ENCODE measurements around the gene CLCN6. TPM values are rescaled to one million over a fixed set of nuclear protein-coding genes. Genes with fewer than 3 reads are reported as not detected.

Gene CLCN6
- total and polyA plus RNA-seq, 2 of the 8 experiments (the other 6 are each of a cell fraction or from before 2014, with no cell fraction given): 15.7 to 26.0 TPM

DNA sequence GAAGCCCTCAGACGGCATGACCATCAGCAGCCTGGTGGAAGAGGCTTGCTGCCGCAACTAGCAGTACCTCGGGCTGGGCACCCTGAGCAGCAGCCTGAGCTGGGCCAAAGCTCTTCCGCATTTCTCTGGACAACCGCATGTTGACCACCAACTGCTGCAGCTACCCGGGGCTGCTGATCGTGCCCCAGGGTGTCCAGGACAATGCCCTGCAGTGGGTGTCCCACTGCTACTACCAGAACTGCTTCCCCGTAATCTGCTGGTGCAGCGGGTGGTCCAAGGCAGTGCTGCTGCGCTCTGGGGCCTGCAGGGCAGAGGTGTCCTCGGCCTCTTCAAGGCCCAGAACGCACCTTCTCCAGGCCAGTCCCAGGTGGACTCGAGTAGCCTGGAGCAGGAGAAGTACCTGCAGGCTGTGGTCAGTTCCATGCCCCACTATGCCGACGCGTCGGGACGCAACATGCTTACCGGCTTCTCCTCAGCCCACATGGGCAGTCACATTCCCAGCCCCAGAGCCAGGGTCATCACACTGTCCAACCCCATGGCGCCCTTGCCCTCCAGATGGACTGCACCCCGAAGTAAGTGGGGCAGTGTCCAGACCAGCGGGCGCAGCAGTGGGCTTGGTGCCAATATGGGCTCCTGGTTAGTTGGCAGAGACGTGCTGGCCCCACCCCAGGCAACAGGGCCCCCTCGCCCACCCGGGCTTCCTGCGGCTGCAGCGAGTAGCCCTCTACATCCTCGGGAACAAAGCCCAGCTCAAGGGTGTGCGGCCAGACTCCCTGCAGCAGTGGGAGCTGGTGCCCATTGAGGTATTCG is 72.3 kb downstream of the CLCN6 start:
- no peak overlapping the region for H2AK5ac ChIP-seq (ENCODE audit: low read depth, low read length)
- POLR2A ChIA-PET (ENCODE audit: partially characterized antibody): interaction anchor here (1.0 to 9.5 kb wide), 3 partner anchors 10 to 89 kb away, joined by 3 to 109 read pairs (median 3); no protein-coding TSS in a partner anchor
- H3K18ac ChIP-seq (ENCODE audit: extremely low read depth, low read length): no peak overlapping the region
- H3K4me3 ChIP-seq (ENCODE audit: extremely low read depth in 1 of 4, insufficient read depth in 2 of 4, low read depth in 3 of 4, low read length in 4 of 4): no peak overlapping the region
- no peak overlapping the region for H4K91ac ChIP-seq (replicated peaks; ENCODE audit: insufficient read length, low read length)
- H4K8ac ChIP-seq (ENCODE audit: extremely low read depth, insufficient read depth, low read length): no peak overlapping the region; the same call in 1 of the 2 replicates
- H3K36me3 ChIP-seq (ENCODE audit: control insufficient read depth in 2 of 4, insufficient read depth in 4 of 4, low read length in 3 of 4): no peaks in the 10 kb centered on the region
- no peak for FAIRE-seq
- TF ChIP-seq JUN (IDR thresholded peaks at IDR 0.05; ENCODE audit: low read depth, low read length): no peak
- TF ChIP-seq TAF7 (optimal IDR thresholded peaks at IDR 0.05; ENCODE audit: borderline replicate concordance, low read depth, low read length): no peak
- TF ChIP-seq KDM5A (IDR thresholded peaks at IDR 0.05; ENCODE audit: low read length): no peak
- TF ChIP-seq POLR2A (IDR thresholded peaks at IDR 0.05; ENCODE audit: control extremely low read depth in 1 of 2, low read depth in 2 of 2, low read length in 2 of 2): no peak
- TF ChIP-seq YY1 (IDR thresholded peaks at IDR 0.05; ENCODE audit: low read depth, low read length): no peak
- TF ChIP-seq TEAD4 (IDR thresholded peaks at IDR 0.05; ENCODE audit: low read depth, low read length): no peak
- TF ChIP-seq SRF (IDR thresholded peaks at IDR 0.05; ENCODE audit: low read depth, low read length): no peak
- TF ChIP-seq ZNF274 (IDR thresholded peaks at IDR 0.05; ENCODE audit: borderline replicate concordance, extremely low read depth, low read length): no peak
- H3K4ac ChIP-seq (replicated peaks; ENCODE audit: insufficient read length, low read depth, low read length): no peak overlapping the region
- DNase-seq (ENCODE audit: low read depth in 1 of 2, low spot score in 2 of 2): no peak
- H3K4me2 ChIP-seq (ENCODE audit: insufficient read depth in 1 of 2, low read depth in 2 of 2, low read length in 2 of 2): no peak overlapping the region
- no peaks in the 10 kb centered on the region for H3K27me3 ChIP-seq (replicated peaks in 1 of 4; ENCODE audit: control insufficient read depth in 3 of 4, extremely low read depth in 1 of 4, insufficient read depth in 3 of 4, low read length in 3 of 4)
- H3K9me3 ChIP-seq (ENCODE audit: insufficient read depth in 2 of 2, low read depth in 1 of 2, low read length in 1 of 2): peaks cover 0 to 2% of the 10 kb centered on the region in 2 experiments; a peak in 2 of 4 replicates
- H2BK15ac ChIP-seq (ENCODE audit: low read length): no peak overlapping the region; the same call in 1 of the 2 replicates
- H2AFZ ChIP-seq (ENCODE audit: low read length): no peak overlapping the region
- 94% methylated on average over 30 of the region's 31 CpGs; no CpG with 5 or more reads in 1 of the 2 experiments for WGBS, 2 experiments (ENCODE audit: extremely low coverage in 1 of 2, insufficient coverage in 1 of 2, insufficient read length in 1 of 2, insufficient replicate concordance in 2 of 2, low coverage in 1 of 2, low lambda C conversion rate in 2 of 2, missing lambda C conversion rate in 1 of 2)
- no peak overlapping the region for H2BK20ac ChIP-seq (ENCODE audit: low read length)
- no peaks in the 10 kb centered on the region for H3K79me2 ChIP-seq (ENCODE audit: control insufficient read depth in 1 of 2, insufficient read depth in 2 of 2, low read length in 2 of 2)
- CTCF ChIA-PET (ENCODE audit: partially characterized antibody): interaction anchor here (1.0 to 6.2 kb wide), 11 partner anchors 10 to 40 kb away, joined by 3 to 46 read pairs (median 6); partner anchors contain the start of genes NPPA and NPPB
- H3K4me1 ChIP-seq (replicated peaks in 1 of 4; ENCODE audit: control insufficient read depth in 3 of 4, insufficient read depth in 4 of 4, low read length in 3 of 4): peaks cover 0 to 7% (median 6%) of the 10 kb centered on the region in 4 experiments; a peak in 6 of 7 replicates
- H3K79me1 ChIP-seq (ENCODE audit: low read depth, low read length): no peaks in the 10 kb centered on the region
- H3K23me2 ChIP-seq (ENCODE audit: low read depth, low read length): no peaks in the 10 kb centered on the region
- no peaks in the 10 kb centered on the region for H4K20me1 ChIP-seq (replicated peaks in 1 of 2; ENCODE audit: control insufficient read depth in 1 of 2, insufficient read depth in 2 of 2, low read length in 2 of 2)
- no peak overlapping the region for H2BK12ac ChIP-seq (ENCODE audit: low read depth, low read length)
- H2BK5ac ChIP-seq (ENCODE audit: low read depth, low read length): no peak overlapping the region
- H3K14ac ChIP-seq (ENCODE audit: insufficient read length): no peak overlapping the region
- H3K56ac ChIP-seq (replicated peaks; ENCODE audit: insufficient read length, low read depth, low read length): no peak overlapping the region
- no peak overlapping the region for H3K9ac ChIP-seq (replicated peaks in 1 of 4; ENCODE audit: extremely low read depth in 1 of 4, low read depth in 3 of 4, low read length in 3 of 4)
- no peak overlapping the region for H2BK120ac ChIP-seq (replicated peaks; ENCODE audit: low read depth, low read length)
- no peak overlapping the region for H3K27ac ChIP-seq (ENCODE audit: low read depth, low read length)
- H4K5ac ChIP-seq (ENCODE audit: insufficient read length, low read depth, low read length): no peak overlapping the region
- no peak overlapping the region for H3K23ac ChIP-seq (ENCODE audit: insufficient read length)
